IMR-90 (cell line): ENCODE data around the gene CXCL17. TPM values are rescaled to one million over a fixed set of nuclear protein-coding genes. Genes with fewer than 3 reads are reported as not detected.

ENCODE experiments used
- microRNA-seq, 2 experiments: library from miRNA; stranded (forward) in 1 of 2; unstranded in 1 of 2; fragments of 10-50 nt in 1 of 2; fragments of <30 nt in 1 of 2; gene quantifications in 1 of 2; microRNA quantifications in 1 of 2; one replicate each; pipeline versions ENCODE3 to v1.1.0; 2013 to 2020; ENCODE audit not compliant: insufficient read depth in 1 of 2, insufficient read length in 1 of 2, unreplicated experiment in 1 of 2
- polyA plus RNA-seq, 3 experiments: library from polyadenylated mRNA; depleted of rRNA; stranded (reverse); fragments of >200 nt; gene quantifications; 2 replicates each; pipeline ENCODE4 v1.2.3, GENCODE V29; 2012; ENCODE audit warnings: low replicate concordance in 1 of 3
- small RNA-seq, 5 experiments: library from RNA; depleted of rRNA; stranded (forward); fragments of <200 nt; gene quantifications; one replicate each; pipeline ENCODE3, GENCODE V24; 2012
- total RNA-seq: library from RNA; depleted of rRNA; stranded (reverse); fragments of >200 nt; gene quantifications from 2 replicates; pipeline ENCODE4 v1.2.3, GENCODE V29; 2012; rRNA removed

The CXCL17 gene
- total and polyA plus RNA-seq, 2 of the 4 experiments (the other 2 are of a cell fraction) = not detected

Small RNA genes within 50 kb of the gene (microRNA-seq; reads per million reads assigned to microRNA genes)
- gene RNU4-60P (ENCODE audit: insufficient read depth, insufficient read length) = not detected

Small RNA genes within 50 kb of the gene (small RNA-seq; reads per million reads assigned to genes)
- gene RNU4-60P = 0 reads per million in 5 experiments

Other genes with a start within 250 kb of the CXCL17 start
- 8.1 and 8.2 TPM in 2 replicates for gene DEDD2, start 225.3 kb downstream of the CXCL17 start, total RNA-seq
- gene DEDD2, start 225.3 kb downstream of the CXCL17 start, polyA plus RNA-seq (2012; rRNA removed) = 21.0 and 26.1 TPM in 2 replicates
- 13.6 and 14.2 TPM in 2 replicates for gene ZNF526, start 222.6 kb downstream of the CXCL17 start, total RNA-seq
- 6.8 and 7.3 TPM in 2 replicates for gene ZNF526, start 222.6 kb downstream of the CXCL17 start, polyA plus RNA-seq (2012; rRNA removed)
- gene GSK3A, start 200.3 kb downstream of the CXCL17 start, total RNA-seq = 6.9 and 8.1 TPM in 2 replicates
- 41.4 and 43.3 TPM in 2 replicates for gene GSK3A, start 200.3 kb downstream of the CXCL17 start, polyA plus RNA-seq (2012; rRNA removed)
- 5.2 and 6.1 TPM in 2 replicates for gene ERF, start 187.8 kb downstream of the CXCL17 start, total RNA-seq
- gene ERF, start 187.8 kb downstream of the CXCL17 start, polyA plus RNA-seq (2012; rRNA removed) = 32.4 and 50.9 TPM in 2 replicates
- gene CIC, start 173.7 kb downstream of the CXCL17 start, total RNA-seq = 1.8 and 2.5 TPM in 2 replicates
- 23.2 and 27.3 TPM in 2 replicates for gene CIC, start 173.7 kb downstream of the CXCL17 start, polyA plus RNA-seq (2012; rRNA removed)
- gene PRR19, start 140.8 kb downstream of the CXCL17 start, total RNA-seq = 0.28 and 0.36 TPM in 2 replicates
- 1.6 and 1.8 TPM in 2 replicates for gene PRR19, start 140.8 kb downstream of the CXCL17 start, polyA plus RNA-seq (2012; rRNA removed)
- 71.2 and 76.4 TPM in 2 replicates for gene PAFAH1B3, start 140.3 kb downstream of the CXCL17 start, total RNA-seq
- 64.3 and 69.7 TPM in 2 replicates for gene PAFAH1B3, start 140.3 kb downstream of the CXCL17 start, polyA plus RNA-seq (2012; rRNA removed)
- under 0.01 and 2.5 TPM in 2 replicates for gene TMEM145, start 129.6 kb downstream of the CXCL17 start, total RNA-seq
- 0.09 and 0.41 TPM in 2 replicates for gene TMEM145, start 129.6 kb downstream of the CXCL17 start, polyA plus RNA-seq (2012; rRNA removed)
- 2.3 and 2.5 TPM in 2 replicates for gene MEGF8, start 117.3 kb downstream of the CXCL17 start, total RNA-seq
- 12.5 and 13.7 TPM in 2 replicates for gene MEGF8, start 117.3 kb downstream of the CXCL17 start, polyA plus RNA-seq (2012; rRNA removed)
- not detected in 2 replicates for gene CNFN, start 52.6 kb downstream of the CXCL17 start, total RNA-seq
- gene CNFN, start 52.6 kb downstream of the CXCL17 start, polyA plus RNA-seq (2012; rRNA removed) = 1.0 and 1.2 TPM in 2 replicates
- gene LIPE, start 15.6 kb downstream of the CXCL17 start, total RNA-seq = 0.83 and 1.1 TPM in 2 replicates
- gene LIPE, start 15.6 kb downstream of the CXCL17 start, polyA plus RNA-seq (2012; rRNA removed) = 5.4 and 5.9 TPM in 2 replicates
- gene CEACAM1, start 85.5 kb upstream of the CXCL17 start, total RNA-seq = not detected in 2 replicates
- gene CEACAM1, start 85.5 kb upstream of the CXCL17 start, polyA plus RNA-seq (2012; rRNA removed) = not detected in 2 replicates
- gene CEACAM8, start 152.0 kb upstream of the CXCL17 start, total RNA-seq = not detected in 2 replicates
- gene CEACAM8, start 152.0 kb upstream of the CXCL17 start, polyA plus RNA-seq (2012; rRNA removed) = not detected in 2 replicates